Measurements from ENCODE around the gene DZIP1L.
A peak's percentile ranks its signal among the peaks of the same experiment; 100 is the strongest.
"Not testable (repeated sequence)": the region's sequence is repeated elsewhere in the genome, so short reads cannot be mapped to it uniquely, and the experiment has no call there.

Gene DZIP1L, protein sequence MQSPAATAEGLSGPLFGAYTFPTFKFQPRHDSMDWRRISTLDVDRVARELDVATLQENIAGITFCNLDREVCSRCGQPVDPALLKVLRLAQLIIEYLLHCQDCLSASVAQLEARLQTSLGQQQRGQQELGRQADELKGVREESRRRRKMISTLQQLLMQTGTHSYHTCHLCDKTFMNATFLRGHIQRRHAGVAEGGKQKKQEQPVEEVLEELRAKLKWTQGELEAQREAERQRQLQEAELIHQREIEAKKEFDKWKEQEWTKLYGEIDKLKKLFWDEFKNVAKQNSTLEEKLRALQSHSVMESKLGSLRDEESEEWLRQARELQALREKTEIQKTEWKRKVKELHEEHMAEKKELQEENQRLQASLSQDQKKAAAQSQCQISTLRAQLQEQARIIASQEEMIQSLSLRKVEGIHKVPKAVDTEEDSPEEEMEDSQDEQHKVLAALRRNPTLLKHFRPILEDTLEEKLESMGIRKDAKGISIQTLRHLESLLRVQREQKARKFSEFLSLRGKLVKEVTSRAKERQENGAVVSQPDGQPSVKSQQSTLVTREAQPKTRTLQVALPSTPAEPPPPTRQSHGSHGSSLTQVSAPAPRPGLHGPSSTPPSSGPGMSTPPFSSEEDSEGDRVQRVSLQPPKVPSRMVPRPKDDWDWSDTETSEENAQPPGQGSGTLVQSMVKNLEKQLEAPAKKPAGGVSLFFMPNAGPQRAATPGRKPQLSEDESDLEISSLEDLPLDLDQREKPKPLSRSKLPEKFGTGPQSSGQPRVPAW

GRCh38 chr3:138114988-138115971, at the start of gene DZIP1L:
Gene DZIP1L (minus strand): TSS chr3:138115608. CDS start chr3:138103971, 11,637 bp downstream.
- peak; percentile 69 for DNase-seq

GRCh38 chr3:138165061-138165460, 49.7 kb upstream of the DZIP1L start:
- DNase-seq: no peak

GRCh38 chr3:138157743-138158142, 42.3 kb upstream of the DZIP1L start:
- DNase-seq: no peak

DNA sequence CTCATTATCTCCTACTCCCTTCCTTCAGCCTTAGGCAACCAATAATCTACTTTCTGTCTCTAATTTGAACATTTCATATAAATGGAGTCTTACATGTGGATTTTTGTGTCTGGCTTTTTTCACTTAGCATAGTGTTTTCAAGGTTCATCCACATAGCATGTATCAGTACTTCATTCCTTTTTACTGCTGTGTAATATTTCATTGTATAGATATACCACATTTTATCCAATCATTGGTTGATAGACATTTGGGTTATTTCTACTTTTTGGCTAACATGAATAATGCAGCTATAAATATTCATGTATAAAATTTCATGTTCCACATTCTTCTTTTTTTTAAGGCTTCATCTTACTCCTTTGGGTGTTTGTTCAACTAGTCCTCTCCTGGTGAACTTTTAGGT, 39.1 kb upstream of the DZIP1L start:
- DNase-seq: no peak

DNA sequence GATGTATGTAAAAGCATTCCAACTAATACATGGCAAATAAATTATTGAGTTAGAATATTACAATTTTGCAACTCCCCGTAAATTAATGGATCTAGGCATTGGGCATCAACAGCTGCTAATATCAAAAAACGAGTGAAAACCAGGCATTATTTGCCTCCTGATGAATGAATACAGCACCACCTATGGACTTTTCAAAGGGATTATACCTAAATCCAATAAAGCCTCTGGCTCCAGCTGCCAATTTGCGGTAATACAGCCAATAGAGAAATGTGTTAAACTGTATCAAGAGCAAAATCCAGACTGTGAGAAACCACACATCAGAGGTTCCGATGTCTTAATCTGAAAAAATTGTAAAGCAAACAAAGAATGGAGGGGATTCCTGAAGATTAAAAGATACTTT, 33.1 kb upstream of the DZIP1L start:
- DNase-seq: no peak

DNA sequence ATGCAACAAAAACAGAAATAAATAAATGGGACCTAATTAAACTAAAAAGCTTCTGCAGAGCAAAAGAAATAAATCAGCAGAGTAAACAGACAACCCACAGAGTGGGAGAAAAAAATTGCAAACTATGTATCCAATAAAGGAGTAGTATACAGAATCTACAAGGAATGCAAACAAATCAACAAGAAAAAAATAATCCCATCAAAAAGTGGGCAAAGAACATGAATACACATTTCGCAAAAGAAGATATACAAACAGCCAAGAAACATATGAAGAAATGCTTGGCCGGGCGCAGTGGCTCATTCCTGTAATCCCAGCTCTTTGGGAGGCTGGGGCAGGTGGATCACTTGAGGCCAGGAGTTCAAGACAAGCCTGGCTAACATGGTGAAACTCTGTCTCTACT, 26.8 kb upstream of the DZIP1L start:
- DNase-seq: not testable (repeated sequence)

- no peak for DNase-seq
These were observed 25.5 kb upstream of the DZIP1L start for GRCh38 chr3:138140940-138141339.

DNA sequence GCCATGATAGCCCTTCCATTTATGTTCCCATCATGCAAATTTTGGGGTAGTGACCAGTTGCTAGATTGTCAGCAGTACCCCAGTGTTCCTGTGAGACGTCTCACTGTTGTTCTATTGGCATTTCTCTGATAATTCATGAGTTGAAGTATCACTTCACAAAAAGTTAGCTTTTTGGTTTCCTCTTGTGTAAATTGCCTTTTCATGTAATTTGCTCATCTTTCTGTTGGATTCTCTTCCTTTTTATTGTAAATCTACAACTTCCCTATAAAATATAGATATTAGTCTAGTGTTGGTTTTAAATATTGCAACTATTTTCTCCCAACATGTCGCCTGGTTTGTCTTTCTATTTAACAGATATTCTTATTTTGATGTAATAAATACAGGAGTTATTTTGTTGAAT, 24.3 kb upstream of the DZIP1L start:
- no peak for DNase-seq

DNA sequence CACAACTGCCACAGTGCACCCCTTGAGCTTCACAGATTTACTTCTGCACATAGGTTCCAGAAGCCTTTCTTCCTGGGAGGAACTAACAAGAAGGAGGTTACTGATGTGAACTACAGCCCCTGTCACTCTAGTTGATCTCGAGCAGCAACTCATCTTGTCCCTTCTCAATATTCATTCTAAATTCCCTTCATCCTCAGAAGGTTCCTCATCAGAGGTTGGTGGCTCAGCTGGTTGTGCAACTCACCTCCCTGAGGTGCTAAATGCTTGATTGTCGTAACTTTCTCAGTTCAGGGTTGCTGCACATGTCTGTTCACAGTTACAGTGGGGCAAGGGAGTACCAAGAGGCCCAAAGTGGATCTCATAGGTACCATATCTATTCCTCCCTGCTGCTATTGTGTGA, 22.5 kb upstream of the DZIP1L start:
- no peak for DNase-seq

DNA sequence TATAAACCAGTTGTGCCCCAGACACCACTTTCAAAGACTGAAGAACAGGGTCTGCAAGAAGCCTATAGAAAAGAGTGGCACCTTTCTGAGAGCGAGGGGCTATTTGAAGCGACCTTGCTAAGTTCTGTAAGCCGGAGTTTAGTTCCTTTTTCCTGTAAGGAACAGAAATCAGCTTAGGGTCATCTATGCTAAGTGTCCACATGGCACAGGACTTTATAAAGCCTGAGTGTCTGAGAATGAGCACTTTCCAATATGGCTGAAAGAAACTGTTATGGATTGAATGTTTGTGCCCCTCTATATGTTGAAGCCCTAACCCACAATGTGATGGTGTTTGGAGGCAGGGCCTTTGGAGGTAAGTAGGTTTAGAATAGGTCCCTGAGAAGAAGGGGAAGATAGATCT, 20.8 kb upstream of the DZIP1L start:
- DNase-seq: no peak

DNA sequence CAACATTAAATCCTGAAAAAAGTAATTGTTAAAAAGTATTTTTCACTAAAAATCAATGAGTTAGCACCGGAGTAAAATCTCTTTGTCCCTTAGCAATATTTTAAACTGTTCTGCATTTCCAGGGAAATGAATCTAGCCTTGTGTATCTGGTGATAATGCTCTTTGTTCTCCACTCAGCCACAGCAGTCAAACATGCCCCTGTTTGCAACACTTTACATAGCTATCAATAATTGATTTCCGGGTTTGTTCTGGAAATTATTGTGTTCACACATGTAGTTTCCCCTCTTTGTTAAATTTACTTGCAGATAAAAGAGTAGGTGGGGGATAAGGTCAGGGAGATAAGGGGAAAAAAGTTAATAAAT, 20.4 kb upstream of the DZIP1L start:
- no peak for DNase-seq

DNA sequence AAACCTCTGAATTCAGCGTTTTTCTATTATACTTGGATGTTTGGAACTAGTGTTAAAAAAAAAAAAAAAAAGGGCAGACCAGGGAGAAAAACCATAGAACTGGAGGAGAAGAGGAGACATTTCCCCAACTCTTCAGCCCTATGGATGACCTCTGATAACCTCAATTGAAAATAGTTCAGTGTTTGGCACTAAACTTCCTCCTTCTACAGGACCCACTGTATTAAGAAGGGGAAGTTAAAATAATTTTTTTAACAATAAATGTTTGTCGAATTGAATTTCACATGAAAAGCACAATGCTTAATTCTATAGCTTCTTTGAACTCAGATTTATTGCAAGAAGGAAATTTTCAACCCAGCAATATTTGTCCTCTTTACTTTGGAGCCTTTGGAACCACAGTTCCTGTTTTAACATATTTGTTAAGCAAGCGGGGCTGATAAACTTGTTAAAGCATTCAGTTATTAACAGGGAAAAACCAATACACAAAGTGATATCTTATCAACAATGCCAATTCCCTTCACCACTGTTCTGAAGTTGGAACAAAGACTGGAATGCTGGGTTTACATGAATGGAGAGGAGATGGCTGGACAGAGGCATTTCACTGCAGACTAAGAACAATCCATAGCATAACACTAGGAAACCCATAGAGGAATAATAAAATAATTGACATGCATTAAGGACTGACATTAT, 19.9 kb upstream of the DZIP1L start:
- no peak for DNase-seq

DNA sequence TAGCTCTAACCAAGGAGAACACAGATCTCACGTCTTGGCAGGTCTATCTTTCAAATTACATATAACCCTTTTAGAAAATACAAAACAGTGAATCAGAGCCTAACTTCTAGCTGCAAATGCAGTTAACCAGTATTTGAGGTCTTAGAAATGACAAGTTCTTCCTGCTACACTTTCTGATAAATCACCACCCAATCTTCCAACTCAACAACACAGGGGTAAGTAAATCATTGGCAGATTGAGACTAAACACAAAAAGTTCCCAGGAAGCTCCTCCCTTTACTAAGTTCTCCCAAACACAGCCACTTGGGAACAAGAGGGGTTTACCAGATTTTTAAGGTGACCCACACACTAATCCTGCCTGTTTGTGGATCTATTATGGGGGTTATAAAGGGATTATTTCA, 16.8 kb upstream of the DZIP1L start, which contains the start of gene A4GNT:
TSS of gene A4GNT (minus strand) at position 152 of the 400 bp plus-strand sequence. CDS start 1,134 bp downstream, outside the sequence.
- no peak for DNase-seq

DNA sequence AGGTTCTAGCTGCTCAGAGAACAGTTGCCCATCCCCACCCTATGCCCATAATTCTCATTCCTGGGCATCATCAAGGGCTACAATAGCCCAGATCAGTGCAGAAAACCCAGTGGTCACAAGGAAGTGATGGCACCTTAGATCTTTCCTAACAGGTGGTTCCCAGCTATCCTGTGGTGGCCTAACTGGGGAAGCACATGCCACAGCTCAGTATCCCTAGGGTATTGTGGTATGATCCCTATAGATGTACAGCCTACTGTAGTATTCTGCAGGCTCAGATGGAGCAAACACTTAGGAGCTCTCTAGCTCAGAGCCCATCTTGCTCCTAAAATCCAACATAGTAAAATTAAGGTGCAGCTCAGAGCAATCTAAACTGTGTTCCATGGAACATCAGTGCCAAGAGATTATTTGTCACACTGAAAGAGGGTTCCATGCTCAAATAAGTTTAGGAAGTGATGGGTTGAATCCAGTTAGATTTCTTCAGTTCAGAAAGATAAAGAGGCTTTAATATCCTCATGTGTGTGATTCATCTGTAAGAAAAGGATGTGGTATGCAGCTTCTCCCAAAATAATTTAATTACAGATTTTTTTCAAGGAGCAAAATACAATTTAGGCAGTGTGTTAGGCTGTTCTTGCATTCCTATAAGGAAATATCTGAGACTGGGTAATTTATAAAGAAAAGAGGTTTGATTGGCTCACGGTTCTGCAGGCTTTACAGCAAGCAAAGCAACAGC, 12.4 kb upstream of the DZIP1L start:
- no peak for DNase-seq

DNA sequence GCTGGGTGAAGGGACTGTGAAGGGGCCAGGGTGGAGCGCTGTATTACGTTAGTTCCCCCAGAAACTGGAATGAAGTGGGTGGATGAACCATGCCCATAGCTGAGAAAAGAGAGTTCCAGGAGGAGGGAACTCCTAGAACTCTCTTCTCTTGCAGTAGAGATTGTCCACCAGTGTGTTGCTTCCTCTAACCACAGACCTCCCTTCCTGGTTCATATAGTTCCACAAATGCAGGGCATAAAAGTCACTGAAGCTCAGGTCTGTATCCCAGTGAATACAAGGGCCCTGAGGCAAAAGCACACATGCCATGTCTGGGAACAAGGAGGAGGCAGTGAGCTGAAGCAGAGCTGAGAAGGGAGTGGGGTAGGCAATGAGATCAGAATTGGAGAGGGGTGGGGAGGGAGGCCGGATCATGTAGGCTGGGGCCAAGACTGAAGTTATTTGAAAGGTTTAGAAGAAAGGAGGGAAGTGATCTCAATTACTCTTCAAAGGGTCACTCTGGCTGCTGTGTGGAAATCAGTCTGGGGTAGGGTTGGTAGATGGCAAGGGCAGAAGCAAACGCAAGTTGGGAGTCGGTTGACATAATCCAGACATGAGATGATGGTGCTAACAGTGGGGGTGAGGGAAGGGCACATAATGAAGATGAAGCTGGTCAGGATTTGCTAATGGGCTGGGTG, 10.3 kb upstream of the DZIP1L start:
- no peak for DNase-seq

DNA sequence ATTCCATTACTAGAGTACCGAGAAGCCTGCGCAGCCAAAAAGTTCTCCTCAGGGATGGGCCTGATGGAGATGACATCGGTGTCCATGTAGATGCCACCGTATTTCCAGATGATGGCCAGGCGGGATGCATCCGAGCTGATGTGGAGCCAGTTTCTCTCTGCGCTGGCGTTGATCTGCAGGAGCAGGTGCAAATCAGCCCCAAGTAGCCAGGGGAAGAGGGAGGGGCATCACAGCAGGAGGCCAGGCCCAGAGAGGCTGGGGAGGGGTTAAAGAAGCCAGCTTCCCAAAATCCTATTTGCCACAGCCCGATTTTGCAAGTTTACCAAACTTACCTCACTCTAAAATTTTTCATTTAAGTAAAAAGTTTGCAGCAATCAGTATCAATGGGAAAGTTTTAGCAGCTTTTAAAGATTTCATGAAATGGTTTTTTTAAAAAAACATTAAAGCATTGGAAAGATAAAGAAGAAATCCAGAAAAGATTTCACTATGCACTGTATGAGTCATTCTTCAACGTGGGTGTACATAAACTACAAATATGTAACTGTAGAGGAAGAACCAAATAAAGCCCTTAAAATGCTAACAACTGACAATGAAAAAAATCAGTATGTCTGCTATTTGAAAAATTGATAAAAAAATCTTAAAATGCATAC, 9.4 kb upstream of the DZIP1L start:
- DNase-seq: no peak

DNA sequence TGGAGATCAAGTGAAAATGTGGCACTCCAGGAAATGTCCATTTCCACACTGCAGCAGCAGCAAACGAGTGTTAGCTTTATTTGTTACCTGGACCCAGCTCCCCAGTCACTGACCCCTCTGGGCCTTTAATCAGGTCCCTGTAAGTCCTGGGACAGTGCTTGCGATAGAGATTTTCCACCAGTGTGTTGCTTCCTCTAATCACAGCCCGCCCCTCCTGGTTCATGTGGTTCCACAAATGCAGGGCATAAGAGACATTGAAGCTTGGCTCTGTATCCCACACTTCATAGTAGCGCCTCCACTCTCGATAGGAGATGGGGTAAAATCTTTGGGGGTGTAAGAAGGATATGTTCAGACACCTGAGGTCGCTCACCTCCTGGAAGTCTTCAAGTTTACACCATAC, 8.8 kb upstream of the DZIP1L start:
- no peak for DNase-seq

DNA sequence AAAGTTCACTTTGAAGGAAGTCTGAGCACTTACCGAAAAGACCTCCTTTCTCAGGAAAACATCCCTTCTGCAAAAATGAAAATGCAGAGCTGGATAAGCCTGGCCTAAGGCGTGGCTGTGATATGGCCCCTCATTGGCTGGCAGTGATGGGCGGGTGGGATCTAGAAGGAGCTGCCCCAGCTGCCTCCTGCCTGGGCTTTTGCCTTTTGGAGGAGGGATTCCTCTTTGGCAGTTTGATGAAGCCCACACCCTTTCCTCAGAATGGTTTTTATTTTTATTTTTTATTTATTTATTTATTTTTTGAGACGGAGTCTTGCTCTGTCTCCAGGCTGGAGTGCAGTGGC, 4.0 kb upstream of the DZIP1L start:
- no peak for DNase-seq

DNA sequence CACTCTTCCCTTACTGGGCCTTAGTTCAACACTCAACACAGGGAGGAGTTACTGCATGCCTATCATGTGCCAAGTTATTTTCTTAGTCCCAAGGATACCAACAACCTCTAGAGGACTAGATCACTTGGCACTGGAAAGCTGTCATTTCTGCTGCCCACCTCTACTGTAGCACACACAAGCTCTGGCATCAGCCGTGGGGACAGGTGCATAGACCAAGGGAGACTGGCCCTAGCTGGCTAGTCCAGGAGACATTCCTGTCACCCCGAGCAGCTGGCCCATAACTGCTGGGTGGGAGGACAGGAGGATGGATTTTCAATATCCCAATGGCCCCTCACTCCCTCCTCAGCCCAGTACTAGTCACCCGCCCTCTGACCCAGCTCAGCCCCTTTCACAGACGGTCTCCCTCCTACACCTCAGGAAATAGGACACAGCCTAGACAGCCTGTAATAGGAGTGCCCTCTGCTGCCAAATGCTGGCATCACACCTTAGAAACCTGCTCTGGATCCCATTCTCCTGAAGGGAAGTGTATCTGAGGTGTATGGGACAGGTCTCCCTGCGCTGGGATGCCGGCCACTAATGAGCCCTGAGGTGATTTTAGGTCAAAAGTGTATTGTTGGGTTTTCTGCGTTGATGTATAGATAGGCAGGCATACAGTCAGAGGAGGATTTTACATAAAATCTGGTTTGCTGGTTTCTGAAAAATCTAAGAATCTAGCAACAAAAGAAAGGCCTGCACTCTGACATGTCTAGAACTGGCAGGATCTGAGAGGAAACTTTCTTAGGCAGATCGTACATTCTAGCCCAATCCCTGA, 3.4 kb upstream of the DZIP1L start:
- DNase-seq: peak; percentile 54

DNA sequence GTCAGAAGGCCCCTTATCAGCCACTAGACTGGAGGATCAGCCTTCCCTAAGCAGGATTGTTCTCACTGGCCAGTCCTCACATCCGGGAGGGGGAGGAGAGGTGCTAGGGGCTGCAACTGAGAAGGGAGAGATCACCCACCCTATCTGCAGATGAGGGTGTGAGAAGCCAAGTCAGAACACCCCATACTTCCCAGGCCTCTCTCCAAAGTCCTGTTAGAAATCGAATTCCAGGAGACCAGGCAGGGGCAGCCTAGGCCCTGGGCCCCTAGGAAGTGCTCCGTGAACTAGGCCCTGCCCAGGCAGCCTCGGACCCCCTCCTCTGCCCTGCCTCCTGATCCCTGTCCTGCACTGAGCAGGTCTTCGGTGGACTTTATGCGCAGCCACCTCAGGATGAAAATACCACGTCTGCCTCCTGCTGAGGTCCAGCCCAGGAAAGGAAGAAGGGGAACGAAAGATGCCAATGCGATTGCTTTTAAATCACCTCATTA, 933 bp downstream of the DZIP1L start:
- DNase-seq: no peak

Data from T1000 (cell line).